Suprapubic skin (tissue), 4 donors: ENCODE measurements around the gene MOB3A. TPM values are rescaled to one million over a fixed set of nuclear protein-coding genes. Genes with fewer than 3 reads are reported as not detected.

Experiments used
- DNase-seq, 2 donors: peaks; one replicate each; pipeline ENCODE4 v3.0.0-alpha.2; 2019; ENCODE audit warnings: low spot score in 2 of 2
- H3K27ac ChIP-seq: fragments of 200-600 bp; sonication (generic); one replicate; pipeline ENCODE4 v1.5.1; 2019
- H3K27me3 ChIP-seq: fragments of 200-600 bp; sonication (generic); one replicate; pipeline ENCODE4 v1.5.1; 2019
- H3K36me3 ChIP-seq: fragments of 200-600 bp; sonication (generic); one replicate; pipeline ENCODE4 v1.5.1; 2019
- H3K4me1 ChIP-seq: fragments of 200-600 bp; sonication (generic); one replicate; pipeline ENCODE4 v1.5.1; 2019
- H3K4me3 ChIP-seq: fragments of 200-600 bp; sonication (generic); one replicate; pipeline ENCODE4 v1.5.1; 2019; ENCODE audit warnings: mild to moderate bottlenecking
- H3K9me3 ChIP-seq: fragments of 200-600 bp; sonication (generic); one replicate; pipeline ENCODE4 v1.5.1; 2019
- CTCF ChIP-seq, 2 donors: fragments of 200-600 bp in 1 of 2; fragments of 450-650 bp in 1 of 2; sonication (generic) in 1 of 2; IDR thresholded peaks; one replicate each; pipeline ENCODE4 v1.5.1; 2016 to 2019; ENCODE audit warnings: antibody characterized with exemption in 2 of 2, mild to moderate bottlenecking in 1 of 2, moderate library complexity in 1 of 2
- EP300 ChIP-seq: sonication (generic); formaldehyde crosslinking; IDR thresholded peaks from one replicate; pipeline ENCODE4 v1.6.1; 2017; ENCODE audit warnings: antibody characterized with exemption
- POLR2A ChIP-seq, 2 donors: fragments of 450-650 bp; IDR thresholded peaks; one replicate each; pipeline ENCODE4 v1.6.1; 2017; ENCODE audit warnings: antibody characterized with exemption in 2 of 2, mild to moderate bottlenecking in 2 of 2, moderate library complexity in 2 of 2
- POLR2AphosphoS5 ChIP-seq, 3 donors: sonication (generic); formaldehyde crosslinking; IDR thresholded peaks; one replicate each; pipeline ENCODE4 v1.6.1; 2017; ENCODE audit warnings: antibody characterized with exemption in 3 of 3
- WGBS: methylation state at CpG from one replicate; pipeline ENCODE4 v1.1.5; 2018; 5-methylcytosine and 5-hydroxymethylcytosine counted together
- total RNA-seq, 4 donors: library from RNA; depleted of rRNA; stranded (reverse); fragments of >200 nt; gene quantifications; one replicate each; pipeline ENCODE4 v1.1.0, GENCODE V29; 2016

The MOB3A gene
- total RNA-seq, 4 donors from 2014 or later, result 23.7 to 29.4 (median 28.1) TPM

GRCh38 chr19:2041683-2042484 is 54.2 kb downstream of the MOB3A start:
- TF ChIP-seq EP300 (peak; percentile 42), POLR2AphosphoS5 (IDR thresholded peaks at IDR 0.05) (peak; percentile 26 to 81 (median 56)), CTCF (IDR thresholded peaks at IDR 0.05) (no peak)
- H3K4me3 ChIP-seq, result peak overlapping the region; percentile 34
- H3K9me3 ChIP-seq, result no peaks in the 10 kb centered on the region
- peak overlapping the region; percentile 82 for H3K27ac ChIP-seq
- no peaks in the 10 kb centered on the region for H3K27me3 ChIP-seq
- H3K4me1 ChIP-seq, result peaks cover 75% of the 10 kb centered on the region
- peaks cover 70% of the 10 kb centered on the region for H3K36me3 ChIP-seq
- 50% methylated on average over 2 of the region's 77 CpGs for WGBS
- DNase-seq, result peak; percentile 98 to 99

- Histone ChIP-seq H3K27ac (peak overlapping the region; percentile 82), H3K27me3 (no peaks in the 10 kb centered on the region), H3K9me3 (no peaks in the 10 kb centered on the region), H3K4me1 (peaks cover 70% of the 10 kb centered on the region), H3K4me3 (peak overlapping the region; percentile 34), H3K36me3 (peaks cover 65% of the 10 kb centered on the region)
- WGBS, result 45% methylated on average over 4 of the region's 6 CpGs
- TF ChIP-seq POLR2AphosphoS5 (IDR thresholded peaks at IDR 0.05) (no peak), CTCF (IDR thresholded peaks at IDR 0.05) (no peak), EP300 (no peak), POLR2A (IDR thresholded peaks at IDR 0.05) (no peak)
- peak in 1 of 2 donors; percentile 78 for DNase-seq
Measured at GRCh38 chr19:2041433-2041682, 54.8 kb downstream of the MOB3A start.

- H3K9me3 ChIP-seq, result no peaks in the 10 kb centered on the region
- WGBS, result 77% methylated on average over 8 of the region's 28 CpGs
- peaks cover 64% of the 10 kb centered on the region for H3K4me1 ChIP-seq
- H3K27me3 ChIP-seq, result no peaks in the 10 kb centered on the region
- H3K4me3 ChIP-seq, result no peak overlapping the region
- no peak for TF ChIP-seq POLR2A (IDR thresholded peaks at IDR 0.05)
- TF ChIP-seq EP300, result no peak
- no peak for TF ChIP-seq POLR2AphosphoS5 (IDR thresholded peaks at IDR 0.05)
- no peak for TF ChIP-seq CTCF (IDR thresholded peaks at IDR 0.05)
- peaks cover 60% of the 10 kb centered on the region for H3K36me3 ChIP-seq
- H3K27ac ChIP-seq, result peak overlapping the region; percentile 82
- peak in 1 of 2 donors; percentile 71 for DNase-seq
Measured at GRCh38 chr19:2040647-2041432, 55.3 kb downstream of the MOB3A start.

GRCh38 chr19:2039959-2040646 is 56.0 kb downstream of the MOB3A start:
- peak overlapping the region; percentile 82 for H3K27ac ChIP-seq
- peaks cover 52% of the 10 kb centered on the region for H3K36me3 ChIP-seq
- no peaks in the 10 kb centered on the region for H3K27me3 ChIP-seq
- no peak overlapping the region for H3K4me3 ChIP-seq
- 100% methylated on average over 2 of the region's 20 CpGs for WGBS
- TF ChIP-seq CTCF (IDR thresholded peaks at IDR 0.05) (no peak), POLR2A (IDR thresholded peaks at IDR 0.05) (no peak), POLR2AphosphoS5 (IDR thresholded peaks at IDR 0.05) (no peak), EP300 (no peak)
- peaks cover 57% of the 10 kb centered on the region for H3K4me1 ChIP-seq
- peaks cover 5% of the 10 kb centered on the region for H3K9me3 ChIP-seq
- peak; percentile 71 to 76 for DNase-seq
